GM18909 (cell line): ENCODE data around the gene TNNT1.

ENCODE experiments used
- ATAC-seq: cut with Tn5 transposase; IDR thresholded peaks from one replicate; pipeline ENCODE4 v1.9.1; 2021; ENCODE audit warnings: mild to moderate bottlenecking; ENCODE audit not compliant: unreplicated experiment, poor library complexity

TNNT1 gene

GRCh38 chr19:55092423-55093318 is 56.3 kb downstream of the TNNT1 start:
- ATAC-seq, result no peak

GRCh38 chr19:55091955-55092354 is 57.1 kb downstream of the TNNT1 start:
- no peak for ATAC-seq

- no peak for ATAC-seq
These were observed 57.7 kb downstream of the TNNT1 start for GRCh38 chr19:55091126-55091910.

GRCh38 chr19:55090564-55090963 is 58.4 kb downstream of the TNNT1 start:
- ATAC-seq, result no peak

GRCh38 chr19:55089342-55089944 is 59.6 kb downstream of the TNNT1 start:
- no peak for ATAC-seq

GRCh38 chr19:55088543-55089341 is 60.3 kb downstream of the TNNT1 start:
- no peak for ATAC-seq

- no peak for ATAC-seq
These were observed 61.0 kb downstream of the TNNT1 start for GRCh38 chr19:55088021-55088451.

- no peak for ATAC-seq
These were observed 61.5 kb downstream of the TNNT1 start for GRCh38 chr19:55087542-55087901.

- no peak for ATAC-seq
These were observed 62.1 kb downstream of the TNNT1 start for GRCh38 chr19:55086730-55087541.

GRCh38 chr19:55085923-55086715 is 62.9 kb downstream of the TNNT1 start:
- no peak for ATAC-seq

GRCh38 chr19:55084416-55084815 is 64.6 kb downstream of the TNNT1 start:
- ATAC-seq, result no peak

GRCh38 chr19:55083004-55083850 is 65.8 kb downstream of the TNNT1 start:
- ATAC-seq, result no peak
